Measurements from ENCODE around the gene ZNF536.

DNA sequence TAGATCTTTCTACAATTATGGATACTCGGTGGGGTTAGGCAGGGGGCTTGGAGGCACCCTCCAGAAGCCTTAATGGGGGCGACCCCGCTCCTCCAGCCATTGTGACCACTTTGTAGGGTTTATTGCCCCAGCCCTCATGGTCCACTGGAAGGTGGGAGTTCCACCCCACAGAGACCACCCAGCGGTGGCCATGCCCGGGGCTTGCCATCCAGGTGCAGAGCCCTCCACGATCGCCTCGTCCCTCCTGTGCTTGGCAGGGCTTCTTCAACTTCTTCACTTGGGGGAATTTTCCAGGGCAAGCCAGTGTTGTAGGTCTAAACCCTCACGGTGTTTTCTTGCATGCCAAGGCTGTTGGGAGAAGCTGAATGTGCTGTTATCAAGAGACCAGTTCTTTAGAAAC is 16.1 kb downstream of the ZNF536 start:
- TF ChIP-seq, protein P1, sequence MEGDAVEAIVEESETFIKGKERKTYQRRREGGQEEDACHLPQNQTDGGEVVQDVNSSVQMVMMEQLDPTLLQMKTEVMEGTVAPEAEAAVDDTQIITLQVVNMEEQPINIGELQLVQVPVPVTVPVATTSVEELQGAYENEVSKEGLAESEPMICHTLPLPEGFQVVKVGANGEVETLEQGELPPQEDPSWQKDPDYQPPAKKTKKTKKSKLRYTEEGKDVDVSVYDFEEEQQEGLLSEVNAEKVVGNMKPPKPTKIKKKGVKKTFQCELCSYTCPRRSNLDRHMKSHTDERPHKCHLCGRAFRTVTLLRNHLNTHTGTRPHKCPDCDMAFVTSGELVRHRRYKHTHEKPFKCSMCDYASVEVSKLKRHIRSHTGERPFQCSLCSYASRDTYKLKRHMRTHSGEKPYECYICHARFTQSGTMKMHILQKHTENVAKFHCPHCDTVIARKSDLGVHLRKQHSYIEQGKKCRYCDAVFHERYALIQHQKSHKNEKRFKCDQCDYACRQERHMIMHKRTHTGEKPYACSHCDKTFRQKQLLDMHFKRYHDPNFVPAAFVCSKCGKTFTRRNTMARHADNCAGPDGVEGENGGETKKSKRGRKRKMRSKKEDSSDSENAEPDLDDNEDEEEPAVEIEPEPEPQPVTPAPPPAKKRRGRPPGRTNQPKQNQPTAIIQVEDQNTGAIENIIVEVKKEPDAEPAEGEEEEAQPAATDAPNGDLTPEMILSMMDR (IDR thresholded peaks at IDR 0.05): no peak
- TF ChIP-seq POLR2AphosphoS5 (IDR thresholded peaks at IDR 0.05) (no peak), POLR2A (IDR thresholded peaks at IDR 0.05) (no peak), EP300 (IDR thresholded peaks at IDR 0.05) (no peak)

Measured in sigmoid colon (tissue), 4 donors.